HepG2 (cell line): ENCODE data around the gene ZNF22. TPM values are rescaled to one million over a fixed set of nuclear protein-coding genes. Genes with fewer than 3 reads are reported as not detected.

Source experiments
- ADNP ChIP-seq: sonication (generic); formaldehyde crosslinking; IDR thresholded peaks from 2 replicates; pipeline ENCODE4 v1.4.0; 2020; ENCODE audit warnings: missing genetic modification reagents
- ASH2L ChIP-seq: fragments of 300-600, 200-600 bp; sonication (generic); IDR thresholded peaks from 2 replicates; pipeline ENCODE4 v1.7.0; 2017; ENCODE audit warnings: low read depth, mild to moderate bottlenecking, moderate library complexity, mixed read lengths, low read length; ENCODE audit not compliant: insufficient read length
- BCL6 ChIP-seq: IDR thresholded peaks from 2 replicates; pipeline ENCODE4 v1.6.1; 2016; ENCODE audit warnings: missing genetic modification reagents, missing compliant biosample characterization
- KLF6 ChIP-seq: IDR thresholded peaks from 2 replicates; pipeline ENCODE4 v1.8.0; 2016; ENCODE audit warnings: missing biosample characterization, missing genetic modification reagents
- MAF1 ChIP-seq: sonication (generic); formaldehyde crosslinking; IDR thresholded peaks from 2 replicates; pipeline ENCODE4 v1.5.0; 2020; ENCODE audit warnings: missing genetic modification reagents, borderline replicate concordance
- MAFG ChIP-seq: sonication (generic); formaldehyde crosslinking; IDR thresholded peaks from 2 replicates; pipeline ENCODE4 v1.5.1; 2020; ENCODE audit warnings: mild to moderate bottlenecking, missing genetic modification reagents
- MXD4 ChIP-seq: IDR thresholded peaks from 2 replicates; pipeline ENCODE4 v1.6.1; 2016; ENCODE audit warnings: mild to moderate bottlenecking, missing biosample characterization, missing genetic modification reagents
- NONO ChIP-seq, 2 experiments: fragments of 450-650 bp in 1 of 2; sonication (generic) in 1 of 2; formaldehyde crosslinking in 1 of 2; IDR thresholded peaks in 1 of 2; conservative IDR thresholded peaks in 1 of 2; 2 replicates each; pipeline versions ENCODE4 v1.6.1 to v1.8.0; 2017 to 2022; ENCODE audit warnings: mild to moderate bottlenecking in 1 of 2, missing genetic modification reagents in 1 of 2, moderate library complexity in 1 of 2
- PAX8 ChIP-seq: sonication (generic); formaldehyde crosslinking; IDR thresholded peaks from 2 replicates; pipeline ENCODE4 v1.8.0; 2022; ENCODE audit warnings: mild to moderate bottlenecking, missing genetic modification reagents, borderline replicate concordance
- RAD21 ChIP-seq: fragments of 450-650 bp; formaldehyde crosslinking; IDR thresholded peaks from 2 replicates; pipeline ENCODE4 v1.5.0; 2020; ENCODE audit warnings: mild to moderate bottlenecking
- RARA ChIP-seq: IDR thresholded peaks from 2 replicates; pipeline ENCODE4 v1.6.1; 2016; ENCODE audit warnings: missing genetic modification reagents, missing compliant biosample characterization
- RFXANK ChIP-seq: IDR thresholded peaks from 2 replicates; pipeline ENCODE4 v1.6.1; 2016
- SALL1 ChIP-seq: sonication (generic); formaldehyde crosslinking; IDR thresholded peaks from 2 replicates; pipeline ENCODE4 v1.8.0; 2022; ENCODE audit warnings: mild to moderate bottlenecking, missing genetic modification reagents
- SMYD3 ChIP-seq: sonication (generic); formaldehyde crosslinking; IDR thresholded peaks from 2 replicates; pipeline ENCODE4 v1.8.1; 2023; ENCODE audit warnings: mild to moderate bottlenecking, missing genetic modification reagents
- SP4 ChIP-seq: sonication (generic); formaldehyde crosslinking; IDR thresholded peaks from 2 replicates; pipeline ENCODE4 v1.8.1; 2023; ENCODE audit warnings: mild to moderate bottlenecking, missing genetic modification reagents
- SRSF9 ChIP-seq: fragments of 200-400 bp; formaldehyde crosslinking; IDR thresholded peaks from 2 replicates; pipeline ENCODE4 v1.6.1; 2018; ENCODE audit warnings: borderline replicate concordance, mild to moderate bottlenecking, low read depth, low read length; ENCODE audit not compliant: insufficient read depth, poor library complexity, severe bottlenecking
- ZBTB42 ChIP-seq: sonication (generic); formaldehyde crosslinking; IDR thresholded peaks from 2 replicates; pipeline ENCODE4 v1.5.0; 2020; ENCODE audit warnings: mild to moderate bottlenecking, missing genetic modification reagents
- ZC3H13 ChIP-seq: sonication (generic); formaldehyde crosslinking; IDR thresholded peaks from 2 replicates; pipeline ENCODE4 v1.8.1; 2023; ENCODE audit warnings: mild to moderate bottlenecking, missing genetic modification reagents, moderate library complexity
- ZNF225 ChIP-seq: sonication (generic); formaldehyde crosslinking; IDR thresholded peaks from 2 replicates; pipeline ENCODE4 v1.4.0; 2020; ENCODE audit warnings: mild to moderate bottlenecking, missing genetic modification reagents
- ZNF263 ChIP-seq: sonication (generic); formaldehyde crosslinking; IDR thresholded peaks from 2 replicates; pipeline ENCODE4 v1.4.0; 2020; ENCODE audit warnings: missing genetic modification reagents
- ZNF572 ChIP-seq: sonication (generic); formaldehyde crosslinking; IDR thresholded peaks from 2 replicates; pipeline ENCODE4 v1.5.1; 2020; ENCODE audit warnings: mild to moderate bottlenecking, missing genetic modification reagents
- ZNF619 ChIP-seq: sonication (generic); formaldehyde crosslinking; IDR thresholded peaks from 2 replicates; pipeline ENCODE4 v1.4.0; 2020; ENCODE audit warnings: mild to moderate bottlenecking, missing genetic modification reagents
- ZNF747 ChIP-seq: sonication (generic); formaldehyde crosslinking; IDR thresholded peaks from 2 replicates; pipeline ENCODE4 v1.8.1; 2023; ENCODE audit warnings: missing genetic modification reagents, mild to moderate bottlenecking, borderline replicate concordance
- ZNF850 ChIP-seq: sonication (generic); formaldehyde crosslinking; conservative IDR thresholded peaks from 2 replicates; pipeline ENCODE4 v1.9.0; 2021; ENCODE audit warnings: mild to moderate bottlenecking, missing genetic modification reagents
- polyA plus RNA-seq, 8 experiments: library from polyadenylated mRNA; depleted of rRNA in 3 of 8; stranded (reverse) in 7 of 8; unstranded in 1 of 8; fragments of >200 nt; fragmentation: Illumina TruSeq in 4 of 8; extraction: Trizol in 4 of 8; gene quantifications; 2 replicates each; pipeline versions ENCODE4 v1.2.1 to v1.2.3, GENCODE V29; 2011 to 2016; ENCODE audit warnings: low read depth in 4 of 8, missing spikeins in 1 of 8, mixed read lengths in 1 of 8; ENCODE audit not compliant: insufficient read depth in 1 of 8
- total RNA-seq, 5 experiments: library from RNA; depleted of rRNA; stranded (reverse); fragments of >200 nt; fragmentation: Illumina TruSeq; extraction: Trizol; gene quantifications; 2 replicates each; pipeline ENCODE4 v1.2.3, GENCODE V29; 2016; ENCODE audit warnings: low read depth in 1 of 5
- TF ChIP-seq, protein P1 (sequence below), 2 experiments: sonication (generic) in 1 of 2; formaldehyde crosslinking in 1 of 2; IDR thresholded peaks; 2 replicates each; pipeline versions ENCODE4 v1.6.1 to v1.9.0; 2014 to 2022; ENCODE audit warnings: antibody characterized with exemption in 1 of 2, borderline replicate concordance in 1 of 2, inconsistent platforms in 1 of 2, low read depth in 1 of 2, missing genetic modification reagents in 1 of 2

The ZNF22 gene
- total and polyA plus RNA-seq, 2 of the 13 experiments (the other 11 are each of a cell fraction or from before 2014, with no cell fraction given), result 0.40 to 1.3 TPM

DNA sequence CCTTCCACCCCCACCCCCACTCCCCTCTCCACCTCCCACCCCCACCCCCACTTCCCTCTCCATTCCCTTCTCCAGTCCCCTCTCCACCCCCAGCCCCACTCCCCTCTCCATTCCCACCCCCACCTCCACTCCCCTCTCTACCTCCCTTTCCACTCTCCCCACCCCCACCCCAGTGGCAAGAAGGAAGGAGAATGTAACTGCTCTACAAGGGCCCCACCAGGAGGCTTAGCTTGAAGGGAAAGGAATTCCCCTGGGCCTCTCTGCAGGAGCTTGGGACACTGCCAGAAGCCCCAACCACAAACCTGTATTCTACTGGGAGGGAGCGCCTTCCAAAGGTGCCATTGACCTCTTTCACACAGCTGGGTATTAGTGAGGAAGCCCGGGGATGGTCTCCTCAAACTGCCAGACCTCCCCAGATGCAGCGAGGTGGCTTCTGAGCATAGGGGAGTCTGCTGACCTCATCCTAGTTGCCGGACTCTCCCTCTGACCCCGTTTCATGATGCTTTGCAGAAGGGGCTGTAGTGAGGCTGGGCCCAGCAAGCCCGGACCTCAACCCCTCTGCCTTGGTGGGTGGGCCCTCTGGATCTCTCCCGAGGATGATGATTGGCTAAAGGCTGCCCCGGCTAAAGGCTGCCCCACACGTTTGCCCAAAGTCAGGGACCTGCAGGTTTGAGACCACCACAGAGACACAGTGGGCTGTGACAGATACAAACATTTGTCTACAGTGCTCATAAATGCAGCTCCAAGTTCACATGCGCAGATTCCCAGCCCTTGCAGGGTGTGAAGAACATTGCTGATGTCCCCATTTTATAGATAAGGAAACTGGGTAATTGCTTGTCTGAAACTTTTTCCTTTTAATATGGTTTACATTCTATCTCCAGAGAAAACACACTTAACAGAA lies 25.0 kb upstream of the ZNF22 start (continued):
- peak; percentile 73 for TF ChIP-seq ZC3H13 (CRISPR knock-in tag)
- no peak for TF ChIP-seq MAF1 (CRISPR knock-in tag)
- no peak for TF ChIP-seq RFXANK (CRISPR knock-in tag)
- TF ChIP-seq SRSF9, result no peak
- peak; percentile 49 for TF ChIP-seq SALL1 (CRISPR knock-in tag)
- no peak for TF ChIP-seq ASH2L
- TF ChIP-seq, protein P1, sequence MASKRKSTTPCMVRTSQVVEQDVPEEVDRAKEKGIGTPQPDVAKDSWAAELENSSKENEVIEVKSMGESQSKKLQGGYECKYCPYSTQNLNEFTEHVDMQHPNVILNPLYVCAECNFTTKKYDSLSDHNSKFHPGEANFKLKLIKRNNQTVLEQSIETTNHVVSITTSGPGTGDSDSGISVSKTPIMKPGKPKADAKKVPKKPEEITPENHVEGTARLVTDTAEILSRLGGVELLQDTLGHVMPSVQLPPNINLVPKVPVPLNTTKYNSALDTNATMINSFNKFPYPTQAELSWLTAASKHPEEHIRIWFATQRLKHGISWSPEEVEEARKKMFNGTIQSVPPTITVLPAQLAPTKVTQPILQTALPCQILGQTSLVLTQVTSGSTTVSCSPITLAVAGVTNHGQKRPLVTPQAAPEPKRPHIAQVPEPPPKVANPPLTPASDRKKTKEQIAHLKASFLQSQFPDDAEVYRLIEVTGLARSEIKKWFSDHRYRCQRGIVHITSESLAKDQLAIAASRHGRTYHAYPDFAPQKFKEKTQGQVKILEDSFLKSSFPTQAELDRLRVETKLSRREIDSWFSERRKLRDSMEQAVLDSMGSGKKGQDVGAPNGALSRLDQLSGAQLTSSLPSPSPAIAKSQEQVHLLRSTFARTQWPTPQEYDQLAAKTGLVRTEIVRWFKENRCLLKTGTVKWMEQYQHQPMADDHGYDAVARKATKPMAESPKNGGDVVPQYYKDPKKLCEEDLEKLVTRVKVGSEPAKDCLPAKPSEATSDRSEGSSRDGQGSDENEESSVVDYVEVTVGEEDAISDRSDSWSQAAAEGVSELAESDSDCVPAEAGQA (IDR thresholded peaks at IDR 0.05; ENCODE audit: low read depth), result no peak
- TF ChIP-seq, protein P1 (CRISPR knock-in tag; IDR thresholded peaks at IDR 0.05; ENCODE audit: borderline replicate concordance), result no peak; the same call in 1 of the 2 replicates
- no peak for TF ChIP-seq PAX8 (CRISPR knock-in tag)
- no peak for TF ChIP-seq ZBTB42 (CRISPR knock-in tag)
- no peak for TF ChIP-seq NONO (IDR thresholded peaks at IDR 0.05)
- TF ChIP-seq NONO (CRISPR knock-in tag; conservative IDR thresholded peaks at IDR 0.05), result 0 out of 2 replicates have a peak, but pooled peaks have one; percentile 9
- TF ChIP-seq ADNP (CRISPR knock-in tag), result no peak
- TF ChIP-seq MAFG (CRISPR knock-in tag), result no peak
- TF ChIP-seq ZNF263 (CRISPR knock-in tag), result no peak; the same call in 1 of the 2 replicates
- TF ChIP-seq KLF6 (CRISPR knock-in tag), result no peak
- TF ChIP-seq SMYD3 (CRISPR knock-in tag), result no peak
- peak; percentile 59; the same call in 1 of the 2 replicates for TF ChIP-seq ZNF225 (CRISPR knock-in tag)
- TF ChIP-seq RARA (CRISPR knock-in tag), result peak; percentile 61; the same call in 1 of the 2 replicates
- TF ChIP-seq MXD4, result no peak; the same call in 1 of the 2 replicates
- no peak for TF ChIP-seq ZNF619 (CRISPR knock-in tag)
- TF ChIP-seq ZNF850 (CRISPR knock-in tag), result no peak
- TF ChIP-seq ZNF747, result peak; percentile 80
- TF ChIP-seq BCL6 (CRISPR knock-in tag), result no peak
- no peak; the same call in 1 of the 2 replicates for TF ChIP-seq SP4 (CRISPR knock-in tag)
- 0 out of 2 replicates have a peak, but pooled peaks have one; percentile 56 for TF ChIP-seq ZNF572 (CRISPR knock-in tag)
- TF ChIP-seq RAD21, result peak; percentile 30; the same call in 1 of the 2 replicates
